K562 (cell line): ENCODE results near the gene HNRNPA2B1. TPM values are rescaled to one million over a fixed set of nuclear protein-coding genes. Genes with fewer than 3 reads are reported as not detected.

Source experiments
- ASH1L ChIP-seq: fragments of 450-650 bp; IDR thresholded peaks from 2 replicates; pipeline ENCODE4 v1.6.1; 2018; ENCODE audit warnings: borderline replicate concordance, mild to moderate bottlenecking, low read depth; ENCODE audit not compliant: partially characterized antibody
- HLTF ChIP-seq: fragments of 450-650 bp; IDR thresholded peaks from 2 replicates; pipeline ENCODE4 v1.6.1; 2016
- KAT7 ChIP-seq: sonication (generic); formaldehyde crosslinking; IDR thresholded peaks from 2 replicates; pipeline ENCODE4 v1.8.0; 2022; ENCODE audit warnings: missing genetic modification reagents, mild to moderate bottlenecking, borderline replicate concordance
- KHSRP ChIP-seq: fragments of 450-650 bp; IDR thresholded peaks from 2 replicates; pipeline ENCODE4 v1.6.1; 2017
- MYC ChIP-seq, 2 experiments: fragments of 250-450 bp in 1 of 2; sonication (Bioruptor Pico) in 1 of 2; IDR thresholded peaks; 2 replicates each; pipeline versions ENCODE4 v1.5.1 to v1.6.1; 2012 to 2021; ENCODE audit warnings: low read depth in 2 of 2, borderline replicate concordance in 1 of 2, improper control_type of control experiment in 1 of 2, low read length in 1 of 2, mild to moderate bottlenecking in 1 of 2, moderate library complexity in 1 of 2
- NCOA4 ChIP-seq: fragments of 450-650 bp; IDR thresholded peaks from 2 replicates; pipeline ENCODE4 v1.6.1; 2018; ENCODE audit warnings: mild to moderate bottlenecking; ENCODE audit not compliant: partially characterized antibody
- NFIX ChIP-seq: fragments of 250-450 bp; sonication (Bioruptor Pico); IDR thresholded peaks from 2 replicates; pipeline ENCODE4 v1.4.0; 2020; ENCODE audit warnings: low read depth, mild to moderate bottlenecking, moderate library complexity
- PML ChIP-seq: IDR thresholded peaks from 2 replicates; pipeline ENCODE4 v1.6.1; 2012; ENCODE audit warnings: low read length, inconsistent platforms
- RBM22 ChIP-seq: fragments of 200-400 bp; formaldehyde crosslinking; IDR thresholded peaks from 2 replicates; pipeline ENCODE4 v1.6.1; 2018; ENCODE audit warnings: low read length, low read depth; ENCODE audit not compliant: poor library complexity, severe bottlenecking
- RNF2 ChIP-seq: sonication (generic); IDR thresholded peaks from 2 replicates; pipeline ENCODE4 v1.6.1; 2016
- SLC30A9 ChIP-seq: fragments of 250-450 bp; sonication (Bioruptor Pico); IDR thresholded peaks from 2 replicates; pipeline ENCODE4 v1.8.0; 2022; ENCODE audit warnings: mild to moderate bottlenecking, moderate library complexity
- SP2 ChIP-seq: IDR thresholded peaks from 2 replicates; pipeline ENCODE4 v1.6.1; 2011; ENCODE audit warnings: mild to moderate bottlenecking, low read depth, low read length, moderate library complexity; ENCODE audit not compliant: poor library complexity, severe bottlenecking; ENCODE audit errors: extremely low read depth
- TCF3 ChIP-seq: sonication (generic); formaldehyde crosslinking; IDR thresholded peaks from 2 replicates; pipeline ENCODE4 v1.4.0; 2020; ENCODE audit warnings: mild to moderate bottlenecking, missing genetic modification reagents
- ZFPM2 ChIP-seq: fragments of 250-450 bp; sonication (Bioruptor Pico); IDR thresholded peaks from 2 replicates; pipeline ENCODE4 v1.5.1; 2022; ENCODE audit warnings: mild to moderate bottlenecking
- ZNF57 ChIP-seq: fragments of 450-650 bp; formaldehyde crosslinking; IDR thresholded peaks from 2 replicates; pipeline ENCODE4 v1.4.0; 2020; ENCODE audit warnings: mild to moderate bottlenecking, moderate library complexity
- ZNF695 ChIP-seq: fragments of 450-650 bp; formaldehyde crosslinking; IDR thresholded peaks from 2 replicates; pipeline ENCODE4 v1.4.0; 2020; ENCODE audit warnings: mild to moderate bottlenecking, moderate library complexity
- ZSCAN29 ChIP-seq: fragments of 450-650 bp; IDR thresholded peaks from 2 replicates; pipeline ENCODE4 v1.6.1; 2017
- polyA plus RNA-seq, 8 experiments: library from polyadenylated mRNA; depleted of rRNA in 4 of 8; stranded (reverse) in 5 of 8; unstranded in 3 of 8; fragments of >200 nt; fragmentation: Nextera tagmentation in 2 of 8; fragmentation: Illumina TruSeq in 1 of 8; extraction: Ambion mirVana in 2 of 8; extraction: Trizol in 1 of 8; gene quantifications; 2 replicates each; pipeline versions ENCODE4 v1.2.1 to v1.2.3, GENCODE V29; 2011 to 2014; ENCODE audit warnings: inconsistent platforms in 1 of 8, missing spikeins in 1 of 8
- total RNA-seq, 7 experiments: library from RNA; depleted of rRNA in 6 of 7; stranded (reverse); fragments of >200 nt in 6 of 7; fragmentation: Illumina TruSeq in 2 of 7; extraction: Trizol in 2 of 7; gene quantifications; 2 replicates each; pipeline versions ENCODE4 v1.2.1 to v1.2.3, GENCODE V29; 2011 to 2021; ENCODE audit warnings: low replicate concordance in 1 of 7
- TF ChIP-seq, protein P1 (sequence below): fragments of 250-450 bp; sonication (Bioruptor Pico); IDR thresholded peaks from 2 replicates; pipeline ENCODE4 v1.8.0; 2021; ENCODE audit warnings: moderate library complexity, mild to moderate bottlenecking, inconsistent platforms
- TF ChIP-seq, protein P2 (sequence below): fragments of 450-650 bp; IDR thresholded peaks from 2 replicates; pipeline ENCODE4 v1.6.1; 2017; ENCODE audit warnings: antibody characterized with exemption

The HNRNPA2B1 gene
- total and polyA plus RNA-seq, 9 of the 15 experiments (the other 6 are each of a cell fraction or from before 2014, with no cell fraction given), result 630 to 1,989 (median 865) TPM

DNA sequence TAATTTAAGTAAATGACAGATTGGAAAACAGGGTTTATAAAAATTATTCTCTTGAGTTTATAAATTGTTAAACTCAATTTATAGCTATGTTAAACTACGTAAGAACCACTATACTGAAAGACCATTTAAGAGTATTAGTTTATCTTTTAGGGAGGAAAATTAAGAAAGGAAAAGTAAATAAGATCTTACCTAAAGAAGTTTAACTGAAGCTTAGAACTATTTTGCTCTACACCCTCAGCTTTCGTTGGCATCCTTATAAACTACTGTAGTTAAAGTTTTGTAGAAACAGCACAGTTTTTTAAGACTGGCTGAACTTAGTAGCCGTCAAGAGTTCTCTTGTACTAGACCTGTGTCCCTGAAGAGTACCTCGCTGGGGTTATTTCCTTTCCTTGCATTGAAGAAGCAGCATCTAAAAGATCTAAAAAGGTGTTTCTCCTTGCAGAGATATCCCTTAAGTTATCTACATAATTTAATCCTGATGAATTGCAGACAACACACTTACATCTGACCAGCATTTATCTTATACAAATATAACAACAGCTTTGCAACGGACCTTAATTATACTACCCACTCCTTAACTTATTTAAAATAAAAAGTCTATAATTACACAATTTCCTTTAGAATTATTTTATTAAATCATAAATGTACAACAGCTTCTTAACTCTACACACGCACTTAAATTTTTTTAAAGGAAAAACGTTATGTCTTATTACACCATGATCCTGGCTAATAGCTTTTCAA lies 9.1 kb downstream of the HNRNPA2B1 start (continued):
- TF ChIP-seq NFIX (CRISPR knock-in tag), result no peak
- no peak for TF ChIP-seq RNF2
- TF ChIP-seq TCF3 (CRISPR knock-in tag), result no peak
- peak; percentile 83 for TF ChIP-seq RBM22
- TF ChIP-seq ASH1L, result no peak
- no peak for TF ChIP-seq ZSCAN29
- TF ChIP-seq ZNF57 (CRISPR knock-in tag), result no peak
- TF ChIP-seq PML, result 0 out of 2 replicates have a peak, but pooled peaks have one; percentile 31
- TF ChIP-seq SP2, result no peak
- TF ChIP-seq ZNF695, result no peak
- no peak for TF ChIP-seq MYC (IDR thresholded peaks at IDR 0.05; ENCODE audit: low read depth, low read length)
- no peak for TF ChIP-seq MYC (CRISPR knock-in tag; IDR thresholded peaks at IDR 0.05; ENCODE audit: borderline replicate concordance, low read depth)
- TF ChIP-seq HLTF, result no peak
- no peak for TF ChIP-seq SLC30A9 (CRISPR knock-in tag)
- no peak for TF ChIP-seq NCOA4
- no peak for TF ChIP-seq ZFPM2 (CRISPR knock-in tag)
- TF ChIP-seq, protein P1, sequence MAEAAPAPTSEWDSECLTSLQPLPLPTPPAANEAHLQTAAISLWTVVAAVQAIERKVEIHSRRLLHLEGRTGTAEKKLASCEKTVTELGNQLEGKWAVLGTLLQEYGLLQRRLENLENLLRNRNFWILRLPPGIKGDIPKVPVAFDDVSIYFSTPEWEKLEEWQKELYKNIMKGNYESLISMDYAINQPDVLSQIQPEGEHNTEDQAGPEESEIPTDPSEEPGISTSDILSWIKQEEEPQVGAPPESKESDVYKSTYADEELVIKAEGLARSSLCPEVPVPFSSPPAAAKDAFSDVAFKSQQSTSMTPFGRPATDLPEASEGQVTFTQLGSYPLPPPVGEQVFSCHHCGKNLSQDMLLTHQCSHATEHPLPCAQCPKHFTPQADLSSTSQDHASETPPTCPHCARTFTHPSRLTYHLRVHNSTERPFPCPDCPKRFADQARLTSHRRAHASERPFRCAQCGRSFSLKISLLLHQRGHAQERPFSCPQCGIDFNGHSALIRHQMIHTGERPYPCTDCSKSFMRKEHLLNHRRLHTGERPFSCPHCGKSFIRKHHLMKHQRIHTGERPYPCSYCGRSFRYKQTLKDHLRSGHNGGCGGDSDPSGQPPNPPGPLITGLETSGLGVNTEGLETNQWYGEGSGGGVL, result no peak
- TF ChIP-seq, protein P2, sequence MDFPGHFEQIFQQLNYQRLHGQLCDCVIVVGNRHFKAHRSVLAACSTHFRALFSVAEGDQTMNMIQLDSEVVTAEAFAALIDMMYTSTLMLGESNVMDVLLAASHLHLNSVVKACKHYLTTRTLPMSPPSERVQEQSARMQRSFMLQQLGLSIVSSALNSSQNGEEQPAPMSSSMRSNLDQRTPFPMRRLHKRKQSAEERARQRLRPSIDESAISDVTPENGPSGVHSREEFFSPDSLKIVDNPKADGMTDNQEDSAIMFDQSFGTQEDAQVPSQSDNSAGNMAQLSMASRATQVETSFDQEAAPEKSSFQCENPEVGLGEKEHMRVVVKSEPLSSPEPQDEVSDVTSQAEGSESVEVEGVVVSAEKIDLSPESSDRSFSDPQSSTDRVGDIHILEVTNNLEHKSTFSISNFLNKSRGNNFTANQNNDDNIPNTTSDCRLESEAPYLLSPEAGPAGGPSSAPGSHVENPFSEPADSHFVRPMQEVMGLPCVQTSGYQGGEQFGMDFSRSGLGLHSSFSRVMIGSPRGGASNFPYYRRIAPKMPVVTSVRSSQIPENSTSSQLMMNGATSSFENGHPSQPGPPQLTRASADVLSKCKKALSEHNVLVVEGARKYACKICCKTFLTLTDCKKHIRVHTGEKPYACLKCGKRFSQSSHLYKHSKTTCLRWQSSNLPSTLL, result no peak
- TF ChIP-seq KHSRP, result 0 out of 2 replicates have a peak, but pooled peaks have one; percentile 38
- no peak for TF ChIP-seq KAT7 (CRISPR knock-in tag)
- TF ChIP-seq, all 486 proteins: peak for 7
